SK-N-SH treated with all-trans-retinoic acid at 6 μM for 48 hours (cell line): ENCODE results near the gene MRPS18B.

Experiments
- ATAC-seq: fragments of 200-7000 bp; cut with Tn5 transposase; 3 replicates; pipeline ENCODE4 v1.9.1; 2020; ENCODE audit warnings: mild to moderate bottlenecking, moderate library complexity
- ARNTL ChIP-seq: fragments of 450-650 bp; formaldehyde crosslinking; IDR thresholded peaks from 2 replicates; pipeline ENCODE4 v1.5.0; 2020; ENCODE audit warnings: low read depth, mild to moderate bottlenecking, moderate library complexity, borderline replicate concordance
- CREB5 ChIP-seq: fragments of 250-450 bp; sonication (Bioruptor Pico); IDR thresholded peaks from 2 replicates; pipeline ENCODE4 v1.5.1; 2020; ENCODE audit warnings: low read depth, mild to moderate bottlenecking, moderate library complexity
- CSDC2 ChIP-seq: fragments of 250-450 bp; sonication (Bioruptor Pico); IDR thresholded peaks from 2 replicates; pipeline ENCODE4 v1.5.0; 2020; ENCODE audit warnings: mild to moderate bottlenecking, moderate library complexity
- CSRNP3 ChIP-seq: fragments of 250-450 bp; sonication (Bioruptor Pico); IDR thresholded peaks from 2 replicates; pipeline ENCODE4 v1.5.1; 2021; ENCODE audit warnings: mild to moderate bottlenecking, moderate library complexity
- ESRRG ChIP-seq: fragments of 250-450 bp; sonication (Bioruptor Pico); IDR thresholded peaks from 2 replicates; pipeline ENCODE4 v1.6.1; 2021; ENCODE audit warnings: mild to moderate bottlenecking
- GLIS3 ChIP-seq: fragments of 250-450 bp; sonication (Bioruptor Pico); IDR thresholded peaks from 2 replicates; pipeline ENCODE4 v1.5.0; 2020; ENCODE audit warnings: mild to moderate bottlenecking, moderate library complexity
- ISL1 ChIP-seq: fragments of 250-450 bp; sonication (Bioruptor Pico); IDR thresholded peaks from 2 replicates; pipeline ENCODE4 v2.1.2; 2022; ENCODE audit warnings: mild to moderate bottlenecking, moderate library complexity
- OSR1 ChIP-seq: fragments of 250-450 bp; sonication (Bioruptor Pico); IDR thresholded peaks from 2 replicates; pipeline ENCODE4 v1.8.0; 2022; ENCODE audit warnings: moderate library complexity, mild to moderate bottlenecking, inconsistent platforms
- PATZ1 ChIP-seq: fragments of 250-450 bp; sonication (Bioruptor Pico); IDR thresholded peaks from 2 replicates; pipeline ENCODE4 v1.8.0; 2020; ENCODE audit warnings: mild to moderate bottlenecking, moderate library complexity, borderline replicate concordance
- POU6F1 ChIP-seq: fragments of 250-450 bp; sonication (Bioruptor Pico); IDR thresholded peaks from 2 replicates; pipeline ENCODE4 v1.8.0; 2021; ENCODE audit warnings: low read depth, mild to moderate bottlenecking, moderate library complexity, borderline replicate concordance
- PPARA ChIP-seq: fragments of 250-450 bp; sonication (Bioruptor Pico); IDR thresholded peaks from 2 replicates; pipeline ENCODE4 v1.5.0; 2020; ENCODE audit warnings: mild to moderate bottlenecking, borderline replicate concordance
- RARB ChIP-seq: fragments of 250-450 bp; sonication (Bioruptor Pico); IDR thresholded peaks from 2 replicates; pipeline ENCODE4 v1.8.0; 2021; ENCODE audit warnings: mild to moderate bottlenecking, moderate library complexity
- SNAI2 ChIP-seq: fragments of 250-450 bp; sonication (Bioruptor Pico); IDR thresholded peaks from 2 replicates; pipeline ENCODE4 v1.5.0; 2020; ENCODE audit warnings: mild to moderate bottlenecking, moderate library complexity
- TCF4 ChIP-seq: fragments of 250-450 bp; sonication (Bioruptor Pico); IDR thresholded peaks from 2 replicates; pipeline ENCODE4 v1.8.0; 2021; ENCODE audit warnings: mild to moderate bottlenecking, moderate library complexity, borderline replicate concordance
- TOX ChIP-seq: fragments of 250-450 bp; sonication (Bioruptor Pico); IDR thresholded peaks from 2 replicates; pipeline ENCODE4 v1.8.0; 2021; ENCODE audit warnings: mild to moderate bottlenecking, moderate library complexity, borderline replicate concordance
- TSHZ2 ChIP-seq: fragments of 250-450 bp; sonication (Bioruptor Pico); IDR thresholded peaks from 2 replicates; pipeline ENCODE4 v1.5.0; 2020; ENCODE audit warnings: mild to moderate bottlenecking, moderate library complexity
- ZC3H10 ChIP-seq: fragments of 250-450 bp; sonication (Bioruptor Pico); IDR thresholded peaks from 2 replicates; pipeline ENCODE4 v1.5.1; 2021; ENCODE audit warnings: mild to moderate bottlenecking, moderate library complexity
- ZFP30 ChIP-seq: fragments of 450-650 bp; formaldehyde crosslinking; IDR thresholded peaks from 2 replicates; pipeline ENCODE4 v1.5.0; 2022; ENCODE audit warnings: mild to moderate bottlenecking, moderate library complexity
- ZNF565 ChIP-seq: fragments of 450-650 bp; formaldehyde crosslinking; conservative IDR thresholded peaks from 2 replicates; pipeline ENCODE4 v1.5.0; 2020; ENCODE audit warnings: low read depth, mild to moderate bottlenecking, moderate library complexity
- ZNF70 ChIP-seq: fragments of 450-650 bp; formaldehyde crosslinking; IDR thresholded peaks from 2 replicates; pipeline ENCODE4 v1.5.0; 2020; ENCODE audit warnings: mild to moderate bottlenecking, moderate library complexity
- ZNF8 ChIP-seq: fragments of 450-650 bp; formaldehyde crosslinking; IDR thresholded peaks from 2 replicates; pipeline ENCODE4 v1.5.0; 2020; ENCODE audit warnings: mild to moderate bottlenecking, moderate library complexity

The MRPS18B gene

GRCh38 chr6:30655743-30656094 lies 38.1 kb downstream of the MRPS18B start:
- ATAC-seq: no peak
- no peak for TF ChIP-seq ZFP30 (CRISPR knock-in tag)
- no peak for TF ChIP-seq ZC3H10
- no peak for TF ChIP-seq ESRRG (CRISPR knock-in tag)
- no peak for TF ChIP-seq ZNF70
- TF ChIP-seq TCF4 (CRISPR knock-in tag): no peak
- no peak for TF ChIP-seq ISL1 (CRISPR knock-in tag)
- no peak for TF ChIP-seq CSRNP3 (CRISPR knock-in tag)
- no peak for TF ChIP-seq CREB5 (CRISPR knock-in tag)
- TF ChIP-seq CSDC2 (CRISPR knock-in tag): no peak
- TF ChIP-seq POU6F1 (CRISPR knock-in tag): no peak
- TF ChIP-seq TSHZ2 (CRISPR knock-in tag): no peak
- no peak for TF ChIP-seq ZNF565 (CRISPR knock-in tag)
- TF ChIP-seq ARNTL (CRISPR knock-in tag): no peak

GRCh38 chr6:30656513-30656912 lies 38.9 kb downstream of the MRPS18B start:
- no peak for ATAC-seq
- TF ChIP-seq ZNF70 (no peak), OSR1 (no peak), TSHZ2 (CRISPR knock-in tag) (no peak), POU6F1 (CRISPR knock-in tag) (no peak), ZNF8 (CRISPR knock-in tag) (no peak), PATZ1 (CRISPR knock-in tag) (no peak), CSRNP3 (CRISPR knock-in tag) (no peak), PPARA (CRISPR knock-in tag) (no peak), GLIS3 (CRISPR knock-in tag) (no peak), ZFP30 (CRISPR knock-in tag) (no peak), SNAI2 (no peak), TOX (CRISPR knock-in tag) (no peak), ARNTL (CRISPR knock-in tag) (no peak), CSDC2 (CRISPR knock-in tag) (no peak), ZNF565 (CRISPR knock-in tag) (no peak), RARB (CRISPR knock-in tag) (no peak)
- TF ChIP-seq, all 23 proteins: peak for 0
